Gastrocnemius medialis (tissue), 4 donors: Measurements from ENCODE around the gene PIH1D2. TPM values are rescaled to one million over a fixed set of nuclear protein-coding genes. Genes with fewer than 3 reads are reported as not detected.

Experiments used
- ATAC-seq, 2 donors: fragments of 150-250 bp; one replicate each; pipeline ENCODE4 v1.9.1; 2016
- DNase-seq, 2 donors: peaks; one replicate each; pipeline ENCODE4 v3.0.0-alpha.2; 2019
- H3K27ac ChIP-seq, 4 donors: fragments of 200-600 bp; sonication (generic); 1 replicate in 1 of 4; 2 replicates in 3 of 4; pipeline ENCODE4 v1.5.1; 2016 to 2018; ENCODE audit warnings: mild to moderate bottlenecking in 2 of 4, moderate library complexity in 1 of 4
- H3K27me3 ChIP-seq, 3 donors: fragments of 200-600 bp; sonication (generic) in 2 of 3; 1 replicate in 1 of 3; 2 replicates in 2 of 3; pipeline versions ENCODE4 v1.5.1 to v1.6.0; 2016 to 2019; ENCODE audit warnings: mild to moderate bottlenecking in 1 of 3, moderate library complexity in 1 of 3
- H3K36me3 ChIP-seq, 2 donors: fragments of 200-600 bp; sonication (generic) in 1 of 2; one replicate each; pipeline ENCODE4 v1.5.1; 2017 to 2018
- H3K4me1 ChIP-seq, 2 donors: fragments of 200-600 bp; sonication (generic) in 1 of 2; one replicate each; pipeline ENCODE4 v1.5.1; 2016 to 2017; ENCODE audit warnings: mild to moderate bottlenecking in 2 of 2
- H3K4me3 ChIP-seq, 4 donors: fragments of 200-600 bp; sonication (generic) in 3 of 4; 1 replicate in 1 of 4; 2 replicates in 3 of 4; pipeline ENCODE4 v1.5.1; 2016 to 2019; ENCODE audit warnings: mild to moderate bottlenecking in 2 of 4
- H3K9me3 ChIP-seq, 3 donors: fragments of 200-600 bp; sonication (generic) in 2 of 3; 1 replicate in 1 of 3; 2 replicates in 2 of 3; pipeline ENCODE4 v1.5.1; 2016 to 2019
- CTCF ChIP-seq, 5 experiments: fragments of 450-650 bp in 3 of 5; fragments of 200-600 bp in 2 of 5; sonication (generic) in 2 of 5; IDR thresholded peaks in 4 of 5; conservative IDR thresholded peaks in 1 of 5; 1 replicate in 4 of 5; 2 replicates in 1 of 5; pipeline ENCODE4 v1.5.1; 2016 to 2019; ENCODE audit warnings: antibody characterized with exemption in 5 of 5, mild to moderate bottlenecking in 3 of 5, moderate library complexity in 3 of 5
- POLR2A ChIP-seq, 2 donors: fragments of 450-650 bp; IDR thresholded peaks; one replicate each; pipeline ENCODE4 v1.6.1; 2017; ENCODE audit warnings: antibody characterized with exemption in 2 of 2, mild to moderate bottlenecking in 2 of 2, moderate library complexity in 2 of 2
- in situ Hi-C, 4 donors: fragments of 200-750 bp; cut with MboI; loops; one replicate each; pipeline versions ENCODE4 v1.15.0 to v1.8.0; 2017; ENCODE audit warnings: low sequenced_read_pairs in 4 of 4
- intact Hi-C: fragments of 100-400 bp; cut with DNase I; formaldehyde crosslinking; loops from one replicate; pipeline ENCODE4 v1.15.1; 2023; ENCODE audit warnings: low total_unique reads
- total RNA-seq, 4 donors: library from RNA; depleted of rRNA; stranded (reverse); fragments of >200 nt; gene quantifications; one replicate each; pipeline versions ENCODE4 v1.1.0 to v1.2.3, GENCODE V29; 2016

The PIH1D2 gene, protein sequence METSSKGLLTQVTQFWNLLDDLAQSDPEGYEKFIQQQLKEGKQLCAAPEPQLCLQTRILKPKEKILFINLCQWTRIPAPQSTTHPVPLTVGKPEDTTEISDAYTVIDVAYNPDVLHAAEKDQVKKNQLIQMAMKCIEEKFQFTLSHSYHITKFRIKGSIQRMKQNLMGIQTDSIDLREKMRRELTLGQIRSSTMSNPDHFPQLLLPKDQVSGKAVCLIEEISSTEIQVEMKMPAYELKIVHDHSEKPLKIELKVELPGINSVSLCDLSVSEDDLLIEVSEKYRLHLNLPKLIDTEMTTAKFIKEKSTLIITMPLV
- 1 to 10 TPM in 2 of 4 donors, under 1 TPM in 2; 0.42 to 1.6 (median 0.92) TPM for total RNA-seq

DNA sequence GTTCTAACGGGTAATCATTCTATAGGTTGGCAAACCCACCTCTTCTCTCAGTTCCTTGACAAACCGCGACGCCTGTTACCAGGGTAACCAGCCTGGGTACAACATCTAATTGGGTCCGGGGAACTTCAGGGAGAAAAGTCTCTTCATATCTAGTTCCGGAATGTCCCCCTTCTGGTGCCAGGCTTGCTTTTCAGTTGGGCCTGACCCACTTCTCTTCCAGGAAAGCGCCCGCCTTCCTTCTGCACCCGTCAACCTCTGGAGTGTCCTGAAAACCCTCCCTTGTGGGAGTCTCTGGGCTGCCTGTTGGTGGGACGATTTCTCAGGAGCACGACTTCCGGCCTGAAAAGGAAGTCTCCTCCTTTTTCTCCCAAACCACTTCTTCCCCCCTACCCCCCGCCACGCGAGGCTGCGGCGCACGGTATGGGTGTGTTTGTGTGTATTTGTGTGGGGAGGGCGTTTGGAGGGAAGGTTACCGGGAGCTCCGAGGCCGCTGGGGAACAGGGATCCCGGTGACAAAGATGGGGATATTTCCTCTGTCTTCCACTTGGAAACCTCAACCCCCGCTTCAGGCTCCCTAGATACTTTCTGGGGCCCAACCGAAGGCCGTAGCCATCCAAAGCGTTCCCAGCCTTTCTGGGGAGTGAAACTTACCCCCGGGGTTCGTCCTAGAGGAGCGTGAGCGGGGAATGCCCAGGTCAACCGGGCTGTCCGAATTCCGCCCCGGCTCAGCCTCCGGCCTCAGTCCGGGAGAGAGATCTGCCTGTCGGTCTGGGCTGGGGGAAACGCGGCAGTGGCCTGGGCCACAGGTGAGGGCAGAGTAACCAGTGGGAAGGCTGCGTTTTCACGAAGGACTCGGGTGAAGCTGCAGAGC lies at the start of gene PIH1D2, which contains the start of gene NKAPD1:
PIH1D2 (minus strand) TSS at position 77 of the 871 bp plus-strand sequence. CDS start 843 bp downstream, outside the sequence.
NKAPD1 (plus strand) TSS at position 359 of the 871 bp plus-strand sequence. CDS start 1,276 bp downstream, outside the sequence.
- peaks cover 15 to 22% of the 10 kb centered on the region in 2 donors for H3K4me1 ChIP-seq
- peak; percentile 52 to 69 for DNase-seq
- H3K36me3 ChIP-seq = peaks cover 0 to 33% of the 10 kb centered on the region in 2 donors
- intact Hi-C loops = no loop called here
- H3K27ac ChIP-seq = peak within 1 kb of the TSS; percentile 82 to 96 (median 88)
- no peaks in the 10 kb centered on the region for H3K27me3 ChIP-seq
- ATAC-seq = peak; percentile 91 to 94
- peak within 1 kb of the TSS; percentile 70 to 86 (median 83) for H3K4me3 ChIP-seq
- no peaks in the 10 kb centered on the region for H3K9me3 ChIP-seq
- in situ Hi-C loops = loop anchor here in 1 of 4 donors (10.0 kb wide), 1 partner anchor 199 kb away; the partner anchor contains the start of genes ALG9, CFAP68 and FDXACB1
- no peak for TF ChIP-seq CTCF (IDR thresholded peaks at IDR 0.05 in 4 of 5, conservative IDR thresholded peaks at IDR 0.05 in 1 of 5)
- peak in 1 of 2 donors; percentile 43 for TF ChIP-seq POLR2A (IDR thresholded peaks at IDR 0.05)

DNA sequence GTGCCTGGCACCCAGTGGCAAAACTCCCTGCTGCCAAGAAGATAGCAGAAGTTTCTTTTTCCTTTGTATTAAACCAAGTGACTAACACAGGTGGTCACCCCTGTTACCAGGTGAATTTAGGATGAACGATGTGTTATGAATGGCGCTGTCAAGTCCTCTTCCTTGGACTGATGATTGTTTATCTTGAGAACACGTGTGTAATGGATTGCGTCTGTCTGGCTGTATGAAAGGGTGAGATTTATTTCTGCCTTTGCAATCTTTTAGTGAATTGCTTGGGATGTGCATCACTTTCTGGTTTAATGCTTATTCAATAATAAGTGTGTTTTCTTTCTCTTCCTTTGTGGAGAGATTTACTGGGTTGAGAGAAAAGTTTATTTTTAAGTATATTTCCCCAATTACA lies 49.3 kb upstream of the PIH1D2 start:
- H3K4me3 ChIP-seq = no peak overlapping the region
- H3K27me3 ChIP-seq = no peaks in the 10 kb centered on the region
- no peak for TF ChIP-seq POLR2A (IDR thresholded peaks at IDR 0.05)
- no peak for TF ChIP-seq CTCF (IDR thresholded peaks at IDR 0.05 in 4 of 5, conservative IDR thresholded peaks at IDR 0.05 in 1 of 5)
- H3K9me3 ChIP-seq = no peaks in the 10 kb centered on the region
- H3K27ac ChIP-seq = no peak overlapping the region
- intact Hi-C loops (loop anchor here (5.0 kb wide), 1 partner anchor 34 kb away; no protein-coding TSS in a partner anchor), in situ Hi-C loops (no loop called here)
- ATAC-seq (no peak), DNase-seq (no peak)
- peaks cover 0 to 11% of the 10 kb centered on the region in 2 donors for H3K4me1 ChIP-seq
- H3K36me3 ChIP-seq = no peaks in the 10 kb centered on the region

- H3K4me1 ChIP-seq = peaks cover 0 to 10% of the 10 kb centered on the region in 2 donors
- in situ Hi-C loops (no loop called here), intact Hi-C loops (loop anchor here (5.0 kb wide), 1 partner anchor 35 kb away; no protein-coding TSS in a partner anchor)
- no peaks in the 10 kb centered on the region for H3K9me3 ChIP-seq
- no peak for ATAC-seq
- no peak for TF ChIP-seq POLR2A (IDR thresholded peaks at IDR 0.05)
- TF ChIP-seq CTCF (IDR thresholded peaks at IDR 0.05 in 4 of 5, conservative IDR thresholded peaks at IDR 0.05 in 1 of 5) = no peak
- no peak overlapping the region for H3K27ac ChIP-seq
- no peak for DNase-seq
- no peak overlapping the region for H3K4me3 ChIP-seq
- H3K36me3 ChIP-seq = no peaks in the 10 kb centered on the region
- H3K27me3 ChIP-seq = no peaks in the 10 kb centered on the region
These were observed 48.3 kb upstream of the PIH1D2 start for GRCh38 chr11:112121981-112122615.

GRCh38 chr11:112118176-112118575 lies 44.4 kb upstream of the PIH1D2 start:
- in situ Hi-C loops (loop anchor here (5.0 to 10.0 kb wide), 2 partner anchors 59 to 67 kb away; partner anchors contain the start of gene BCO2 (in 3 of the 4)), intact Hi-C loops (no loop called here)
- Histone ChIP-seq H3K4me1 (peaks cover 0 to 10% of the 10 kb centered on the region in 2 donors), H3K27ac (no peak overlapping the region), H3K27me3 (no peaks in the 10 kb centered on the region), H3K4me3 (no peak overlapping the region), H3K9me3 (no peaks in the 10 kb centered on the region), H3K36me3 (no peaks in the 10 kb centered on the region)
- DNase-seq = no peak
- no peak for TF ChIP-seq CTCF (IDR thresholded peaks at IDR 0.05 in 4 of 5, conservative IDR thresholded peaks at IDR 0.05 in 1 of 5)
- no peak for TF ChIP-seq POLR2A (IDR thresholded peaks at IDR 0.05)
- ATAC-seq = no peak
